H1 (cell line): ENCODE data around the gene ESD. TPM values are rescaled to one million over a fixed set of nuclear protein-coding genes. Genes with fewer than 3 reads are reported as not detected.
"Not testable (repeated sequence)": the region's sequence is repeated elsewhere in the genome, so short reads cannot be mapped to it uniquely, and the experiment has no call there.

Experiments
- CTCF ChIA-PET: fragments of 300-600 bp; sonication (Branson Sonifier 250); formaldehyde crosslinking; loops from one replicate; lab custom pipeline; 2021; ENCODE audit not compliant: partially characterized antibody; lab: Charles Lee
- POLR2A ChIA-PET: fragments of 300-600 bp; sonication (Branson Sonifier 250); formaldehyde crosslinking; loops from one replicate; lab custom pipeline; 2021; ENCODE audit warnings: inconsistent platforms; ENCODE audit not compliant: partially characterized antibody; lab: Charles Lee
- DNase-seq, 2 experiments: peaks; one replicate each; pipeline versions ENCODE4 v3.0.0 to v3.0.0-alpha.2; 2010 to 2022; ENCODE audit warnings: low spot score in 2 of 2, low read depth in 1 of 2, mixed read lengths in 1 of 2
- FAIRE-seq: peaks from 2 replicates; lab custom pipeline; 2011; peaks lifted over from hg19 to GRCh38; lab: Jason Lieb, UNC
- H2AFZ ChIP-seq: 2 replicates; pipeline ENCODE4 v1.8.1; 2012; ENCODE audit warnings: low read length, inconsistent platforms
- H2AK5ac ChIP-seq: 2 replicates; pipeline ENCODE4 v1.6.1; 2013; ENCODE audit warnings: low read depth, low read length
- H2BK120ac ChIP-seq: replicated peaks from 2 replicates; pipeline ENCODE3; 2013; ENCODE audit warnings: low read depth, low read length, inconsistent platforms
- H2BK12ac ChIP-seq: 2 replicates; pipeline ENCODE4 v1.6.1; 2013; ENCODE audit warnings: low read depth, low read length
- H2BK15ac ChIP-seq: 2 replicates; pipeline ENCODE4 v1.6.1; 2013; ENCODE audit warnings: low read length
- H2BK20ac ChIP-seq: 2 replicates; pipeline ENCODE4 v1.6.1; 2013; ENCODE audit warnings: low read length
- H2BK5ac ChIP-seq: 2 replicates; pipeline ENCODE4 v1.6.1; 2013; ENCODE audit warnings: low read depth, low read length
- H3K14ac ChIP-seq: 2 replicates; pipeline ENCODE4 v1.6.1; 2013; ENCODE audit warnings: inconsistent platforms; ENCODE audit not compliant: insufficient read length
- H3K18ac ChIP-seq: 2 replicates; pipeline ENCODE4 v1.6.1; 2013; ENCODE audit warnings: low read length; ENCODE audit errors: extremely low read depth
- H3K23ac ChIP-seq: 2 replicates; pipeline ENCODE4 v1.6.1; 2013; ENCODE audit warnings: inconsistent platforms; ENCODE audit not compliant: insufficient read length
- H3K23me2 ChIP-seq: 2 replicates; pipeline ENCODE4 v1.6.1; 2013; ENCODE audit warnings: low read depth, low read length
- H3K27ac ChIP-seq: 2 replicates; pipeline ENCODE4 v1.6.1; 2011; ENCODE audit warnings: low read depth, low read length, inconsistent platforms
- H3K27me3 ChIP-seq, 4 experiments: replicated peaks in 1 of 4; 1 replicate in 1 of 4; 2 replicates in 3 of 4; pipeline versions ENCODE4 v1.6.1 to v1.8.1; 2011 to 2013; ENCODE audit warnings: low read length in 3 of 4, mild to moderate bottlenecking in 3 of 4, inconsistent platforms in 2 of 4, mixed read lengths in 2 of 4, moderate library complexity in 1 of 4; ENCODE audit not compliant: control insufficient read depth in 3 of 4, insufficient read depth in 3 of 4; ENCODE audit errors: extremely low read depth in 1 of 4
- H3K36me3 ChIP-seq, 4 experiments: 2 replicates each; pipeline versions ENCODE4 v1.6.1 to v1.8.1; 2011 to 2013; ENCODE audit warnings: mild to moderate bottlenecking in 4 of 4, low read length in 3 of 4, moderate library complexity in 2 of 4, control low read depth in 1 of 4, inconsistent platforms in 1 of 4; ENCODE audit not compliant: insufficient read depth in 4 of 4, control insufficient read depth in 2 of 4
- H3K4ac ChIP-seq: replicated peaks from 2 replicates; pipeline ENCODE3; 2013; ENCODE audit warnings: low read length, low read depth, mixed read lengths, inconsistent platforms; ENCODE audit not compliant: insufficient read length
- H3K4me1 ChIP-seq, 4 experiments: replicated peaks in 1 of 4; 1 replicate in 1 of 4; 2 replicates in 3 of 4; pipeline versions ENCODE4 v1.6.1 to v1.8.1; 2011 to 2013; ENCODE audit warnings: low read length in 3 of 4, inconsistent platforms in 2 of 4, mixed read lengths in 1 of 4; ENCODE audit not compliant: insufficient read depth in 4 of 4, control insufficient read depth in 3 of 4
- H3K4me2 ChIP-seq, 2 experiments: 2 replicates each; pipeline versions ENCODE4 v1.6.1 to v1.8.1; 2011 to 2013; ENCODE audit warnings: low read depth in 2 of 2, low read length in 2 of 2, control low read depth in 1 of 2, inconsistent platforms in 1 of 2, mild to moderate bottlenecking in 1 of 2; ENCODE audit not compliant: insufficient read depth in 1 of 2
- H3K4me3 ChIP-seq, 4 experiments: fragments of 200-600, 300-600 bp in 1 of 4; sonication (generic), shearing (Covaris generic), sonication (Bioruptor Twin) in 1 of 4; 2 replicates each; pipeline versions ENCODE4 v1.5.1 to v1.8.1; 2011 to 2016; ENCODE audit warnings: low read length in 4 of 4, low read depth in 3 of 4, control low read depth in 2 of 4, inconsistent platforms in 2 of 4, mild to moderate bottlenecking in 2 of 4, mixed read lengths in 1 of 4, moderate library complexity in 1 of 4; ENCODE audit not compliant: insufficient read depth in 2 of 4; ENCODE audit errors: extremely low read depth in 1 of 4
- H3K56ac ChIP-seq: replicated peaks from 2 replicates; pipeline ENCODE3; 2013; ENCODE audit warnings: low read depth, mild to moderate bottlenecking, mixed read lengths, low read length, inconsistent platforms; ENCODE audit not compliant: insufficient read length
- H3K79me1 ChIP-seq: 2 replicates; pipeline ENCODE4 v1.6.1; 2013; ENCODE audit warnings: low read depth, low read length, control low read depth
- H3K79me2 ChIP-seq, 2 experiments: 2 replicates each; pipeline versions ENCODE4 v1.6.1 to v1.8.1; 2012 to 2013; ENCODE audit warnings: low read length in 2 of 2, mild to moderate bottlenecking in 2 of 2, inconsistent platforms in 1 of 2; ENCODE audit not compliant: insufficient read depth in 2 of 2, control insufficient read depth in 1 of 2
- H3K9ac ChIP-seq, 4 experiments: replicated peaks in 1 of 4; 1 replicate in 1 of 4; 2 replicates in 3 of 4; pipeline versions ENCODE4 v1.6.1 to v1.8.1; 2011 to 2013; ENCODE audit warnings: low read depth in 3 of 4, low read length in 3 of 4, control low read depth in 2 of 4, mild to moderate bottlenecking in 2 of 4, moderate library complexity in 2 of 4, inconsistent platforms in 1 of 4; ENCODE audit errors: extremely low read depth in 1 of 4
- H3K9me3 ChIP-seq, 2 experiments: 2 replicates each; pipeline versions ENCODE4 v1.6.1 to v1.8.1; 2012 to 2013; ENCODE audit warnings: mild to moderate bottlenecking in 2 of 2, moderate library complexity in 2 of 2, control low read depth in 1 of 2, inconsistent platforms in 1 of 2, low read depth in 1 of 2, low read length in 1 of 2, mixed read lengths in 1 of 2; ENCODE audit not compliant: insufficient read depth in 2 of 2
- H4K20me1 ChIP-seq, 2 experiments: replicated peaks in 1 of 2; 2 replicates each; pipeline versions ENCODE3 to v1.8.1; 2011 to 2013; ENCODE audit warnings: inconsistent platforms in 2 of 2, low read length in 2 of 2, mild to moderate bottlenecking in 1 of 2; ENCODE audit not compliant: insufficient read depth in 2 of 2, control insufficient read depth in 1 of 2
- H4K5ac ChIP-seq: 2 replicates; pipeline ENCODE4 v1.6.1; 2013; ENCODE audit warnings: low read length, low read depth, mixed read lengths, inconsistent platforms; ENCODE audit not compliant: insufficient read length
- H4K8ac ChIP-seq: 2 replicates; pipeline ENCODE4 v1.8.0; 2013; ENCODE audit warnings: mild to moderate bottlenecking, moderate library complexity, low read length, inconsistent platforms; ENCODE audit not compliant: insufficient read depth; ENCODE audit errors: extremely low read depth
- H4K91ac ChIP-seq: replicated peaks from 2 replicates; pipeline ENCODE3; 2013; ENCODE audit warnings: low read length, mixed read lengths, inconsistent platforms; ENCODE audit not compliant: insufficient read length
- RNF2 ChIP-seq: fragments of 200-900, 300-1000 bp; sonication (generic); IDR thresholded peaks from 2 replicates; pipeline ENCODE4 v1.7.1; 2016; ENCODE audit warnings: borderline replicate concordance, low read depth, mild to moderate bottlenecking, antibody characterized with exemption, low read length; ENCODE audit not compliant: poor library complexity, severe bottlenecking; ENCODE audit errors: missing control alignments
- WGBS, 2 experiments: shearing (Covaris generic) in 1 of 2; methylation state at CpG; one replicate each; pipeline versions ENCODE4 v1.1.6 to v1.1.7; 2013 to 2015; ENCODE audit warnings: low lambda C conversion rate in 2 of 2, mixed read lengths in 2 of 2, inconsistent platforms in 1 of 2, low coverage in 1 of 2, missing lambda C conversion rate in 1 of 2; ENCODE audit not compliant: insufficient replicate concordance in 2 of 2, insufficient coverage in 1 of 2, insufficient read length in 1 of 2; ENCODE audit errors: extremely low coverage in 1 of 2, missing lambda C conversion rate in 1 of 2; 5-methylcytosine and 5-hydroxymethylcytosine counted together
- polyA plus RNA-seq, 7 experiments: library from polyadenylated mRNA; depleted of rRNA in 3 of 7; stranded (reverse) in 5 of 7; unstranded in 2 of 7; fragments of >200 nt in 5 of 7; fragments of 200-250 nt in 2 of 7; gene quantifications; 1 replicate in 5 of 7; 2 replicates in 1 of 7; 4 replicates in 1 of 7; pipeline versions ENCODE4 v1.2.1 to v1.2.3, GENCODE V29; 2011 to 2013; ENCODE audit warnings: missing spikeins in 2 of 7, mixed read lengths in 2 of 7
- total RNA-seq: library from RNA; stranded (reverse); fragmentation: NEBNext Ultra II Directional; extraction: Animal tissue kit (Norgen Biotek cat#: 25700); gene quantifications from 2 replicates; pipeline ENCODE4 v1.2.1, GENCODE V29; 2021

The ESD gene
- total and polyA plus RNA-seq, 2 of the 8 experiments (the other 6 are each of a cell fraction or from before 2014, with no cell fraction given), result 40.3 to 55.8 TPM

GRCh38 chr13:46756977-46757376, 40.0 kb downstream of the ESD start (continued):
- no peak for TF ChIP-seq RNF2

GRCh38 chr13:46755508-46755907, 41.5 kb downstream of the ESD start:
- H3K9me3 ChIP-seq, H3K14ac ChIP-seq, H3K79me2 ChIP-seq, H3K4me3 ChIP-seq, H3K4me2 ChIP-seq, H4K91ac ChIP-seq, H2BK5ac ChIP-seq, H3K36me3 ChIP-seq, POLR2A ChIA-PET, H4K5ac ChIP-seq, H2AK5ac ChIP-seq, H4K8ac ChIP-seq, H3K27me3 ChIP-seq, H3K4ac ChIP-seq, H3K4me1 ChIP-seq, H3K79me1 ChIP-seq, H2BK120ac ChIP-seq, H3K27ac ChIP-seq, H2BK15ac ChIP-seq, H3K9ac ChIP-seq, H3K23me2 ChIP-seq, H4K20me1 ChIP-seq, CTCF ChIA-PET, H3K18ac ChIP-seq, H3K23ac ChIP-seq, H2BK20ac ChIP-seq, H2AFZ ChIP-seq, H2BK12ac ChIP-seq, DNase-seq, FAIRE-seq, H3K56ac ChIP-seq: not testable (repeated sequence)
- WGBS, 2 experiments, result 100% methylated on average over 1 of the region's 5 CpGs; no CpG with 5 or more reads in 1 of the 2 experiments
